Neural progenitor cell (in vitro differentiated cells): ENCODE data around the gene RREB1. TPM values are rescaled to one million over a fixed set of nuclear protein-coding genes. Genes with fewer than 3 reads are reported as not detected.

ENCODE experiments used
- DNase-seq: peaks from one replicate; pipeline ENCODE4 v3.0.0-alpha.2; 2016; ENCODE audit warnings: low spot score
- H2AFZ ChIP-seq: fragments of 200-600 bp; sonication (generic); replicated peaks from 2 replicates; pipeline ENCODE4 v1.6.1; 2016; ENCODE audit warnings: antibody characterized with exemption
- H3F3A ChIP-seq: fragments of 200-600 bp; sonication (generic); 2 replicates; pipeline ENCODE4 v1.6.1; 2016; ENCODE audit warnings: antibody characterized with exemption, low read depth
- H3K27ac ChIP-seq: fragments of 200-600 bp; sonication (generic); 2 replicates; pipeline ENCODE4 v1.5.1; 2016; ENCODE audit warnings: mild to moderate bottlenecking
- H3K27me3 ChIP-seq: fragments of 200-600 bp; sonication (generic); 2 replicates; pipeline ENCODE4 v1.6.1; 2016; ENCODE audit warnings: mild to moderate bottlenecking, moderate library complexity
- H3K36me3 ChIP-seq: fragments of 200-600 bp; sonication (generic); 2 replicates; pipeline ENCODE4 v1.5.1; 2016
- H3K4me1 ChIP-seq: fragments of 200-600 bp; sonication (generic); 2 replicates; pipeline ENCODE4 v1.6.1; 2016; ENCODE audit warnings: mixed run types
- H3K4me2 ChIP-seq: fragments of 200-600 bp; sonication (generic); 2 replicates; pipeline ENCODE4 v1.6.1; 2016
- H3K4me3 ChIP-seq: fragments of 200-600 bp; sonication (generic); 2 replicates; pipeline ENCODE4 v1.5.1; 2016
- H3K79me2 ChIP-seq: fragments of 200-600 bp; sonication (generic); 2 replicates; pipeline ENCODE4 v1.6.1; 2016; ENCODE audit warnings: low read depth
- H3K9ac ChIP-seq: fragments of 200-600 bp; sonication (generic); 2 replicates; pipeline ENCODE4 v1.6.1; 2016
- H3K9me3 ChIP-seq: fragments of 200-600 bp; sonication (generic); 2 replicates; pipeline ENCODE4 v1.5.1; 2016; ENCODE audit warnings: low read depth
- H4K20me1 ChIP-seq: fragments of 200-600 bp; sonication (generic); 2 replicates; pipeline ENCODE4 v1.6.1; 2016; ENCODE audit warnings: low read depth
- H3K27ac Mint-ChIP-seq: 3 replicates; pipeline ENCODE4 v1.8.0; 2021; ENCODE audit warnings: mixed read lengths
- H3K27me3 Mint-ChIP-seq: 2 replicates; pipeline ENCODE4 v1.8.0; 2022; ENCODE audit warnings: low read depth, mild to moderate bottlenecking, inconsistent platforms, moderate library complexity, mixed read lengths; ENCODE audit not compliant: insufficient read depth
- H3K36me3 Mint-ChIP-seq: 3 replicates; pipeline ENCODE4 v1.8.0; 2021; ENCODE audit warnings: mixed read lengths
- H3K4me1 Mint-ChIP-seq: 3 replicates; pipeline ENCODE4 v1.8.0; 2021; ENCODE audit warnings: mixed read lengths
- H3K4me3 Mint-ChIP-seq: 3 replicates; pipeline ENCODE4 v1.8.0; 2021; ENCODE audit warnings: mild to moderate bottlenecking, moderate library complexity, mixed read lengths
- H3K9me3 Mint-ChIP-seq: 3 replicates; pipeline ENCODE4 v1.8.0; 2020; ENCODE audit warnings: mixed read lengths
- EZH2 ChIP-seq: fragments of 200-600 bp; sonication (generic); IDR thresholded peaks from 2 replicates; pipeline ENCODE4 v1.6.1; 2017; ENCODE audit warnings: antibody characterized with exemption, mild to moderate bottlenecking, moderate library complexity
- EZH2phosphoT487 ChIP-seq: fragments of 200-600 bp; sonication (generic); IDR thresholded peaks from 2 replicates; pipeline ENCODE4 v1.6.1; 2017; ENCODE audit warnings: antibody characterized with exemption
- total RNA-seq: library from RNA; depleted of rRNA; stranded (reverse); fragments of >200 nt; gene quantifications from 2 replicates; pipeline ENCODE4 v1.2.3, GENCODE V29; 2015; ENCODE audit warnings: low replicate concordance
- TF ChIP-seq, protein P1 (sequence below): fragments of 200-600 bp; sonication (generic); IDR thresholded peaks from 2 replicates; pipeline ENCODE4 v1.5.1; 2017; ENCODE audit warnings: antibody characterized with exemption, mild to moderate bottlenecking

Gene RREB1
- total RNA-seq, 1 donor from 2014 or later: 12.1 TPM

DNA sequence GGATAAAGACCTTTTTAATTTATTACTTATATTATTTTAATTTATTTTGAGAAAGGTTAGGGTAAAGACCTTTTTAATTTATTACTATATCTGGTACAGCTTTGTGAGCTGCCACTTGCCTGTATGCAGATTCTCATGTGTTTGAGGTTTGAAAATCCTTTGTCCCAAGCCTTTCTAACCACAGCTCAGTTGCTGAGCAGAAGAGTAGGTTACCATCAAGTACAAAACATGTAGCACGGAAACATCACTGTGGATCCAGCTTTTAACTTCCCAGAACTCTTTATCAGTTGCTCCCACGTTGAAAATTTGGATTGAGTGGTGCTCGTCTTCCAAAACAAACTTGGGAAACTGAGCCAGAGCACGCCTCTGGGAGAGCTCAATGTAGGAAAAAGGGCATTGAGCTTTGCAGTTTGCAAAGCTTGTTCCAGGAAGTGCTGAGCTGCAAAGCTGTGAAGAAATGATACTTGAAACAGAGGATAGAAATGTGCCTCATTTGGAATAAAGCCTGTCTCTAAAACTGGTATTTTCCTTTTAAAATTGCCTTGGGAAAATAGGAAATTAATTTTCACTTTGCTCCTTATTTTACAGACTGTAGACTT is 89.0 kb downstream of the RREB1 start:
- peaks cover 12% of the 10 kb centered on the region for H3K4me1 Mint-ChIP-seq
- Histone ChIP-seq H3K4me3 (no peak overlapping the region), H3K27ac (no peak overlapping the region), H4K20me1 (no peaks in the 10 kb centered on the region), H3K79me2 (no peaks in the 10 kb centered on the region), H3K9me3 (no peaks in the 10 kb centered on the region), H2AFZ (no peak overlapping the region), H3K27me3 (no peaks in the 10 kb centered on the region), H3K4me1 (peaks cover 9% of the 10 kb centered on the region), H3F3A (no peaks in the 10 kb centered on the region), H3K4me2 (no peak overlapping the region), H3K36me3 (no peaks in the 10 kb centered on the region), H3K9ac (no peak overlapping the region)
- no peak for TF ChIP-seq EZH2phosphoT487
- no peak for TF ChIP-seq EZH2
- H3K27ac Mint-ChIP-seq: no peak overlapping the region
- no peak for DNase-seq
- peaks cover 5% of the 10 kb centered on the region for H3K27me3 Mint-ChIP-seq
- no peak overlapping the region for H3K4me3 Mint-ChIP-seq
- H3K36me3 Mint-ChIP-seq: peaks cover 13% of the 10 kb centered on the region
- no peaks in the 10 kb centered on the region for H3K9me3 Mint-ChIP-seq

DNA sequence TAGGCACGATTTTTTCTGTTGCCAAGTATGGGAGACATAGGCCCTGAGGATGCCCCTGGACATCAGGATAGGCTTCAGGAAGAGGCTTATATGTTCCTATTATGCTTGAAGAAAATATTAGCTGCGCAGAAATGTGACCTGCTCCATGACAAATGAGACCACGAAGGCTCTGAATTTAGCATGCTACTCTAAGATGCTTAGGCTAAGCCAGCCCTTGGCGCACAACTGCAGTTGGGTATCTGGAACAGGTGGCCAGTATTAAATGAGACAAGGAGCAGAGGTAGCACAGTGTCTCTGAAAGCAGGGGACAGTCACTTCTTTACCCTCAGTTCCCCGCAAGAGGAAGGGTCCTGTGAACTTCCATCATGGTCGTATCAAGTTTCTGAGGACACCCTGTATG is 90.0 kb downstream of the RREB1 start:
- peaks cover 9% of the 10 kb centered on the region for H3K4me1 ChIP-seq
- H3K79me2 ChIP-seq: no peaks in the 10 kb centered on the region
- no peaks in the 10 kb centered on the region for H3K9me3 Mint-ChIP-seq
- no peak overlapping the region for H3K4me2 ChIP-seq
- no peaks in the 10 kb centered on the region for H3K9me3 ChIP-seq
- H3K27ac Mint-ChIP-seq: no peak overlapping the region
- no peaks in the 10 kb centered on the region for H3K36me3 ChIP-seq
- no peaks in the 10 kb centered on the region for H3K27me3 ChIP-seq
- DNase-seq: no peak
- peaks cover 12% of the 10 kb centered on the region for H3K4me1 Mint-ChIP-seq
- TF ChIP-seq, protein P1, sequence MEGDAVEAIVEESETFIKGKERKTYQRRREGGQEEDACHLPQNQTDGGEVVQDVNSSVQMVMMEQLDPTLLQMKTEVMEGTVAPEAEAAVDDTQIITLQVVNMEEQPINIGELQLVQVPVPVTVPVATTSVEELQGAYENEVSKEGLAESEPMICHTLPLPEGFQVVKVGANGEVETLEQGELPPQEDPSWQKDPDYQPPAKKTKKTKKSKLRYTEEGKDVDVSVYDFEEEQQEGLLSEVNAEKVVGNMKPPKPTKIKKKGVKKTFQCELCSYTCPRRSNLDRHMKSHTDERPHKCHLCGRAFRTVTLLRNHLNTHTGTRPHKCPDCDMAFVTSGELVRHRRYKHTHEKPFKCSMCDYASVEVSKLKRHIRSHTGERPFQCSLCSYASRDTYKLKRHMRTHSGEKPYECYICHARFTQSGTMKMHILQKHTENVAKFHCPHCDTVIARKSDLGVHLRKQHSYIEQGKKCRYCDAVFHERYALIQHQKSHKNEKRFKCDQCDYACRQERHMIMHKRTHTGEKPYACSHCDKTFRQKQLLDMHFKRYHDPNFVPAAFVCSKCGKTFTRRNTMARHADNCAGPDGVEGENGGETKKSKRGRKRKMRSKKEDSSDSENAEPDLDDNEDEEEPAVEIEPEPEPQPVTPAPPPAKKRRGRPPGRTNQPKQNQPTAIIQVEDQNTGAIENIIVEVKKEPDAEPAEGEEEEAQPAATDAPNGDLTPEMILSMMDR: no peak
- H4K20me1 ChIP-seq: no peaks in the 10 kb centered on the region
- peaks cover 5% of the 10 kb centered on the region for H3K27me3 Mint-ChIP-seq
- H3K4me3 Mint-ChIP-seq: no peak overlapping the region
- no peak overlapping the region for H2AFZ ChIP-seq
- H3K4me3 ChIP-seq: no peak overlapping the region
- peaks cover 16% of the 10 kb centered on the region for H3K36me3 Mint-ChIP-seq
- no peaks in the 10 kb centered on the region for H3F3A ChIP-seq
- no peak overlapping the region for H3K27ac ChIP-seq
- no peak overlapping the region for H3K9ac ChIP-seq

DNA sequence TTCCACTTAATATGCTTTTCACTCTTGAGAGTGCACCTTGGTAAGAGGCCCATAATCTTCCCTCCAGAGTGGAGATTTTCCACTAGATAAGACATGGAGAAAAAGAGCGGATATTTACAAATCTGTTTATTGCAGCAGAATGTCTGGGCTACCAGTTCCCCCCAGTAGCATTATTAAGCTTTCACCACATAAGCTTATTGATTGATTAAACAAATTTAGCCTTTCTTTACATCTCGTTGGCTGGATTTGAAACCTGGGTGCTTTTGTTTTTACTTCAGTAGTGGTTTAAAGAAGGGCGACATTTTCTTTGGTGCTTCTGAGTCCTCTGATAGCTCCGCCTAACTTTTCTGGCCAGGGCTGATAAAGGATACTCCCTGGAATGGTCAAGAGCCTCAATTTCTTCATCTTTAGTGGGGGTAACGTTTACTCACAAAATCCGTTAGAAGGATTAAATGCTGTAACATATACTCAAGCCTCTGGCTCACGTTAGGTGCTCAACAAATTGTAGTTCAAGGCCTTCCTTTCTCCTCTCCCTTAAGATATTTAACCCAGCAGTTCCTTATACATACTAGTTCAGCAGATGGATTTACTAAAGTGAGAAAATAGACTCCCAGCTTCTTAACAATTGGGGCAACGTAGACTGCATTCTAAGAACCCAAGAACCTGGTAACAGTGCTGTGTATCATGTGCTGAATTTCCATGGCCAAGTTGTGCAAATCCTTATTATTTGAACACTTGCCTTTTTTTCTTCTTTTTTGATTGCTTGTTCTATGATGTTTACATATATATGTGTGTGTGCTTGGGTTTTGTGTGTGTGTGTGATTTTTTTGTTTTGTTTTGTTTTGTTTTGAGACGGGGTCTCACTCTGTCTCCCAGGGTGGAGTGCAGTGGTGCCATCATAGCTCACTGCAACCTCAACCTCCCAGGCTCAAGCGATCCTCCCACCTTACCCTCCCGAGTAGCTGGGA is 91.4 kb downstream of the RREB1 start:
- H4K20me1 ChIP-seq: no peaks in the 10 kb centered on the region
- no peak overlapping the region for H3K27ac Mint-ChIP-seq
- no peak overlapping the region for H3K27ac ChIP-seq
- H3K27me3 ChIP-seq: no peaks in the 10 kb centered on the region
- H3K4me2 ChIP-seq: no peak overlapping the region
- H3K9me3 Mint-ChIP-seq: no peaks in the 10 kb centered on the region
- no peaks in the 10 kb centered on the region for H3K79me2 ChIP-seq
- no peak overlapping the region for H3K9ac ChIP-seq
- no peak overlapping the region for H3K4me3 ChIP-seq
- H3K36me3 ChIP-seq: no peaks in the 10 kb centered on the region
- TF ChIP-seq EZH2phosphoT487 (no peak), EZH2 (no peak)
- TF ChIP-seq, protein P1: no peak
- H3F3A ChIP-seq: no peaks in the 10 kb centered on the region
- H3K4me1 Mint-ChIP-seq: peaks cover 12% of the 10 kb centered on the region
- H3K9me3 ChIP-seq: no peaks in the 10 kb centered on the region
- peaks cover 5% of the 10 kb centered on the region for H3K27me3 Mint-ChIP-seq
- no peak overlapping the region for H2AFZ ChIP-seq
- peaks cover 17% of the 10 kb centered on the region for H3K36me3 Mint-ChIP-seq
- H3K4me1 ChIP-seq: peaks cover 9% of the 10 kb centered on the region
- H3K4me3 Mint-ChIP-seq: no peak overlapping the region
- no peak for DNase-seq
